HuH-7 (cell line): ENCODE data around the gene BORCS5.
A peak's percentile ranks its signal among the peaks of the same experiment; 100 is the strongest.
"Not testable (repeated sequence)": the region's sequence is repeated elsewhere in the genome, so short reads cannot be mapped to it uniquely, and the experiment has no call there.

ENCODE experiments used
- DNase-seq: peaks from one replicate; pipeline ENCODE4 v3.0.0; 2011; ENCODE audit warnings: low spot score

The BORCS5 gene

DNA sequence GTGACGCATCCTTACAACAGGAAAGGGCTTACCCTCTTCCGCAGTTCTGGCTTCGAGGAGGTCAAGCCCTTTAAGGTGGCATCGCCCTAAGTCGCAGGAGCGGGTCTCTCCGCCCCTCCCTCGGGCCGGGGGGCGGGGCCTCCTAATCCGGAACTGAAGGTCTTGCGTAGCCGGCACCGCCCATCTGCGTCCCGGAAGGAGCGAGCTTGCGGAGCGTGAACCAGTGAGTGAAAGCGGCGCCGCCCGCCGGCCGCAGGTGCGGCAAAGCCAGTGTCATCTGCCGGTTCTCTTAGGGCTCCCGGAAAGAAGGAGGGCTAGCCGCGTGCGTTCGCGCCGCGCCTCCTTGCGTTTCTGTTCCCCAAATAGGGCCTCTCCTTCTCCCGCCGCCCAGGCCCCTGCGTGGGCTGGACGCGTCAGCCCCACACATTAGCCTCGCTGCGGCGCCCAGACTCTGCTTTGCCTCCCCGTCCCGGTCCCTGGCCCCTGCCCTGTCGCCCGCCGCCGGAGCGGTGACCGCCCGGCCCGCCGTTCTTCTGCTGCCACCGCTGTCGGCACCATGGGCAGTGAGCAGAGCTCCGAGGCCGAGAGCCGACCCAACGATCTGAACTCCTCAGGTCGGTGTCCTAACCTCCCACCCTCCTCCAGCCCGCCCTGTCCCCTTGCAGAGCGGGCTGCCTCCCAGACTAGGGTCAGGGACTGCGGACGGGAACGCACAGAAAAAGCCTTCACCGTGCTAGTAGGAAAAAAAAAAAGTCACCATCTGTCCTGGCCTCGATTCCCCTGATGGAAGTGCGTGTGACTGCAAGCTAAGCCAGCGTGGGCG is at the start of gene BORCS5:
Gene BORCS5 (plus strand): TSS at position 183 of the 823 bp plus-strand sequence. CDS start 374 bp downstream, at position 557.
- DNase-seq = peak; percentile 80

- DNase-seq = not testable (repeated sequence)
These were observed 46.2 kb upstream of the BORCS5 start for GRCh38 chr12:12310695-12311094.

GRCh38 chr12:12315838-12316237 is 41.0 kb upstream of the BORCS5 start:
- no peak for DNase-seq

DNA sequence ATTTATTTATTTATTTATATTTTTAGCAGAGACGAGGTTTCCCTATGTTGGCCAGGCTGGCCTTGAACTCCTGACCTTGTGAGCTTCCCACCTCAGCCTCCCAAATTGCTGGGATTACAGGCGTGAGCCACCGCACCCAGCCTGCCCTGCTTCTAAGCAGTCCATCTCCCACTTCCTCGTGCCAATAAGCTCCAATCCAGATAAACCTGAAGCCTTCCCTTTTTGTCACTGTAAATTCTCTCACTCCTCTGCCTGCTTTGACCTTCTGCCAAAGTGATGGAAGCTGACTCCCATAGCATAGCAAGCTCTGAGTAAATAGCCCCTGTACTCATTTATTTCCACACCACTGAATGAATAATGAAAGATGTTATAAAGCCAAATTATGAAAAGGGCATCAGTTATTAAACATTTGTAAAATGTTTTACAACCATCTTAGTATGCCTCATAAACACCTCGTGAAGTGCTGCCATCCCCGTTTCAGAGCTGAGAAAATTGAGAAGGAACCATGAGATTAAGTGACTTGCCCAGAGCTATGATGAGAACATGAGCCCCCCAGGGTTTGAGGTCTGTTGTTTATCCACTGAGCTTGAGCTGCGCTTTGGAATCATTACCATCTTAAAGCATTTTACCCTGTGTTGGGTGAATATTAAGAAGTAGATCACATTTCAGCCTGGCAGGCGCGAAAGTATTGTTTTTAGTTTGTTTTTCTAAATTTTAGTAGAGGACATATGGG is 37.3 kb upstream of the BORCS5 start:
- DNase-seq = no peak

GRCh38 chr12:12323118-12323517 is 33.8 kb upstream of the BORCS5 start:
- DNase-seq = no peak

- DNase-seq = no peak
These were observed 33.3 kb upstream of the BORCS5 start for GRCh38 chr12:12323591-12323990.

DNA sequence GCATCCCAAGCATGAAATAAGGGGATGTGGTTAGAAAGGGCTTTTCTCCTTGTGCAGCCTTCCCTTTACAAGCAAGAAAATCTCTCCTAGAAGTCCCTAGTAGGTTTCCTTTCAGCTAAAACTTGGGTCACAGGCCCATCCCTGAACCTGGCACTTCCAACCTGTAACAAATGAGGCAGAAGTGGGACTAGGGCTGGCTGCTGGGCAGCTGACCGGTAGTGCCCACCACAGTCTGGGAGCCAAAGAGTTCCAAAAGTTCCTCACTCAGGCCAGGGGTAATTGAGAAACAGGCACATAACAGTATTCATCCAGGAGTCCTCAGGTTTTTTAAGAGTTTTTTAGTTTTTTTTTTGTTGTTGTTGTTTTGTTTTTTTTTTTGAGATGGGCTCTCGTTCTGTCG is 30.6 kb upstream of the BORCS5 start:
- DNase-seq = no peak

GRCh38 chr12:12327802-12328201 is 29.1 kb upstream of the BORCS5 start:
- peak; percentile 62 for DNase-seq

- DNase-seq = no peak
These were observed 25.6 kb upstream of the BORCS5 start for GRCh38 chr12:12331244-12331771.

DNA sequence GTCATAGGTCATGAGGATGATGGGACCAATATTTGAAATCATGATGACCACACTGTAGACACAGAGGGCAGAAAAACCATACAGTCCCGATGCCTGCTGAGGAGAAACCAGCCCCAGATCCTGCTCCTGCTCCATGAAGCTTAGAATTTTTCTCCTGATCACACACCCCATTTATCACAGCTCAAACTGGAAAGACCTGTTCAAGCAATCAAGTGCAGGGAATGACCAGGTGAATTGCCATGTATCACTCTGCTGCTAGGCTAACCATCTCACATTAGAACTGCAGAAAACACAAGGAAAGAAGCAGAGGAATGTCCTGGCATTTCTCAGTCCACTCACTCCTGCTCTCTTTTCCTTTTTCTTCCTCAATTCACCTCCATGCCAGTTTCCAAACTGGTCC is 25.0 kb upstream of the BORCS5 start:
- no peak for DNase-seq

- no peak for DNase-seq
These were observed 23.2 kb upstream of the BORCS5 start for GRCh38 chr12:12333407-12334366.

- DNase-seq = peak; percentile 73
These were observed 22.4 kb upstream of the BORCS5 start for GRCh38 chr12:12334367-12335040.

- DNase-seq = peak; percentile 65
These were observed 20.8 kb upstream of the BORCS5 start for GRCh38 chr12:12336049-12336411.

DNA sequence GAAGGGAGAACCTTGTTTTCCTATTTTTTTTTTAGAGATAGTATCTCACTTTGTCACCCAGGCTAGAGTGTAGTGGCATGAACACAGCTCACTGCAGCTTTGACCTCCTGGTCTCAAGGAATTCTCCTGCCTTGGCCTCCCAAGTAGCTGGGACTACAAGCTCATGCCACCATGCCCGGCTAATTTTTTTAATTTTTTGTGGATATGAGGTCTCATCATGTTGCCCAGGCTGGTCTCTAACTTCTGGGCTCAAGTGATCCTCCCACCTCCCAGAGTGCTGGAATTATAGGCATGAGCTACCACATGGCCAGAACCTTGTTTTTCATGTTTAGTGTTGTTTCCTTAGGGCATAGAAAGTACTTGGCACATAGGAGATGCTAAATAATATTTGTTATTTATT is 20.4 kb upstream of the BORCS5 start:
- no peak for DNase-seq

- no peak for DNase-seq
These were observed 18.2 kb upstream of the BORCS5 start for GRCh38 chr12:12338527-12339168.

DNA sequence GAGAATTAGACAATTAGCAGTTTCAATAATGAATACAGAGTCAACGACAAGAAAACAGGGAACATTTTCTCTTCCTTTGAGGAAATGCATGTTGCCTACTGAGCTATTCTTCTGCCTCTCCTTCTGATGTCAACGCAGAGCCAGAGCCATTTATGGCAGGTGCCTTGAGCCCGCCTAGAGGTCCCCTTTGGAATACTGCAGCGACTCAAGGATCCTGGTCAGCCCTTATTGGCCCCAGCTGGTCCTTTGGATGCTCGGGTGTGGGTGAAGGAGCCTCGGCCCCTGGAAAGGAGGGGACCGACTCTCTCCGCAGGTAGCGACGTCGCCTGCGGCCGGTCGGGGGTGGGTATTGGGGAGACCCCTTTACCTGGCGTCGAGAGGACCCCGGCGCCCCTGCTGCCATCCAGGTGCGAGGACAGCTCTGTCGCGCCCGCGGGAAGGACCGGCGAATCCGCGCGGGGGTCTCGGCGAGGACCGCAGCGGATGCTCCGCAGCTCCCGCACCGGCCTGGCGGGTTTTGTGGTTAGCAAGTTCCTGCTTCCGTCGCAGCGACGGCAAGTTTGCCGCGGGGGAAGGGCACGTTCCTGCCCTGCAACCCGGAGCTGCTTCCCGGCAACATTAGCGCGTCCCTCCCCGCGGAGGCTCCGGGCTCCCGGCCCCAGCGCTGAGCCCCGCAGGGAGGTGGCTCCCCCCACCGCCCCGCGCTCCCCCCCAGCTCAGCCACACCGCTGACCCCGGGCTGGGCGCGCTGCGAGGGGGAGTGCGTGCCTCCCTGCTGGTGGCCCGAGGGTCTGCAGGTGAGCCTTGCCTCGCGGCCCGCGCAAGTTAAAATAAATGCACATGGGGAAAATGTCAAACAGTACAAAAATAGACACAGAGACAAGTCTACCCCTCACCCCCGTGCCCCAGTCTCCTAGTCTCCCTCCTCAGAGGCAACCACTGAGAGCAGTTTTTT is 6.9 kb upstream of the BORCS5 start, which contains the start of gene MANSC1:
Gene MANSC1 (minus strand): TSS at position 532 of the 955 bp plus-strand sequence. CDS start 6,928 bp downstream, outside the sequence.
- peak; percentile 69 for DNase-seq

- DNase-seq = peak; percentile 73
These were observed 5.9 kb upstream of the BORCS5 start for GRCh38 chr12:12350868-12351463.

- not testable (repeated sequence) for DNase-seq
These were observed 5.3 kb upstream of the BORCS5 start for GRCh38 chr12:12351468-12352185.
